GM12878 (cell line): ENCODE measurements around the gene NADSYN1. TPM values are rescaled to one million over a fixed set of nuclear protein-coding genes. Genes with fewer than 3 reads are reported as not detected.

Source experiments
- ATAC-seq: fragments of 200-7000 bp; cut with Tn5 transposase; 3 replicates; pipeline ENCODE4 v1.9.1; 2020; ENCODE audit warnings: mild to moderate bottlenecking, moderate library complexity
- BruUV-seq: library from RNA; stranded (reverse); fragments of 400-500 nt; replicated peaks from 2 replicates; lab custom pipeline; 2021; lab: Mats Ljungman, UMichigan
- CTCF ChIA-PET: fragments of 300-600 bp; sonication (Branson Sonifier 250); formaldehyde crosslinking; extraction: SDS; loops from one replicate; lab custom pipeline; 2021; ENCODE audit warnings: inconsistent platforms; lab: Yijun Ruan, JAX
- POLR2A ChIA-PET: fragments of 350-600 bp; formaldehyde crosslinking; extraction: SDS; loops from one replicate; lab custom pipeline; 2021; ENCODE audit warnings: inconsistent platforms; lab: Charles Lee
- RAD21 ChIA-PET: fragments of 300-600 bp; sonication (Branson Sonifier 250); formaldehyde crosslinking; loops from one replicate; lab custom pipeline; 2023; ENCODE audit warnings: antibody characterized with exemption; ENCODE audit not compliant: unreplicated experiment; lab: Charles Lee
- SMC1A ChIA-PET: fragments of 300-600 bp; sonication (Branson Sonifier 250); formaldehyde crosslinking; loops from one replicate; lab custom pipeline; 2023; ENCODE audit not compliant: unreplicated experiment, uncharacterized antibody; lab: Charles Lee
- DNase-seq: peaks from one replicate; pipeline ENCODE4 v3.0.0-alpha.2; 2011; ENCODE audit warnings: low read depth, low spot score
- FAIRE-seq: peaks from 3 replicates; lab custom pipeline; 2011; peaks lifted over from hg19 to GRCh38; lab: Jason Lieb, UNC
- H2AFZ ChIP-seq: 2 replicates; pipeline ENCODE4 v1.6.0; 2011; ENCODE audit warnings: low read depth, low read length, control low read depth; ENCODE audit not compliant: control insufficient read depth
- H3K27ac ChIP-seq: 2 replicates; pipeline ENCODE4 v1.5.1; 2011; ENCODE audit warnings: control low read depth; ENCODE audit not compliant: control insufficient read depth, insufficient read depth
- H3K27me3 ChIP-seq, 2 experiments: replicated peaks in 1 of 2; 2 replicates each; pipeline versions ENCODE4 v1.6.0 to v1.6.1; 2011; ENCODE audit warnings: low read length in 1 of 2; ENCODE audit not compliant: control insufficient read depth in 2 of 2, insufficient read depth in 2 of 2
- H3K36me3 ChIP-seq, 2 experiments: 2 replicates each; pipeline ENCODE4 v1.5.1; 2011; ENCODE audit warnings: low read length in 1 of 2; ENCODE audit not compliant: control insufficient read depth in 2 of 2, insufficient read depth in 2 of 2
- H3K4me1 ChIP-seq: 2 replicates; pipeline ENCODE4 v1.6.1; 2011; ENCODE audit warnings: mild to moderate bottlenecking, low read length, moderate library complexity, mixed read lengths; ENCODE audit not compliant: control insufficient read depth, insufficient read depth
- H3K4me2 ChIP-seq: 2 replicates; pipeline ENCODE4 v1.6.0; 2011; ENCODE audit warnings: control low read depth; ENCODE audit not compliant: control insufficient read depth, insufficient read depth
- H3K4me3 ChIP-seq: fragments of 200-600 bp; sonication (generic); 2 replicates; pipeline ENCODE4 v1.5.1; 2016
- H3K79me2 ChIP-seq: 2 replicates; pipeline ENCODE4 v1.6.0; 2011; ENCODE audit warnings: low read length; ENCODE audit not compliant: control insufficient read depth, insufficient read depth
- H3K9ac ChIP-seq: 2 replicates; pipeline ENCODE4 v1.8.0; 2011; ENCODE audit warnings: low read length, control low read depth, mixed read lengths; ENCODE audit not compliant: control insufficient read depth, insufficient read depth
- H3K9me3 ChIP-seq: replicated peaks from 3 replicates; pipeline ENCODE4 v1.5.1; 2011; ENCODE audit warnings: mild to moderate bottlenecking, low read length; ENCODE audit not compliant: control insufficient read depth, insufficient read depth
- H4K20me1 ChIP-seq: 2 replicates; pipeline ENCODE4 v1.6.0; 2011; ENCODE audit not compliant: control insufficient read depth, insufficient read depth
- ATF3 ChIP-seq: IDR thresholded peaks from 2 replicates; pipeline ENCODE4 v1.6.1; 2011; ENCODE audit warnings: low read depth, mild to moderate bottlenecking, low read length, moderate library complexity, borderline replicate concordance; ENCODE audit errors: extremely low read depth
- CHD4 ChIP-seq: fragments of 200-600 bp; sonication (generic); IDR thresholded peaks from 2 replicates; pipeline ENCODE4 v1.6.1; 2016; ENCODE audit warnings: mild to moderate bottlenecking
- CTCF ChIP-seq, 3 experiments: IDR thresholded peaks in 2 of 3; conservative IDR thresholded peaks in 1 of 3; 2 replicates each; pipeline ENCODE4 v1.5.1; 2011; ENCODE audit warnings: low read depth in 3 of 3, low read length in 3 of 3, mild to moderate bottlenecking in 3 of 3, control low read depth in 2 of 3, moderate library complexity in 2 of 3, inconsistent platforms in 1 of 3, mixed read lengths in 1 of 3; ENCODE audit not compliant: control insufficient read depth in 2 of 3, insufficient read depth in 1 of 3; ENCODE audit errors: extremely low read depth in 1 of 3
- FOS ChIP-seq: IDR thresholded peaks from 3 replicates; pipeline ENCODE4 v1.6.1; 2011; ENCODE audit warnings: borderline replicate concordance; ENCODE audit not compliant: insufficient read length; ENCODE audit errors: extremely low read depth
- JUND ChIP-seq: IDR thresholded peaks from 2 replicates; pipeline ENCODE4 v1.6.1; 2012; ENCODE audit warnings: low read depth, mild to moderate bottlenecking, low read length, improper control_type of control experiment, moderate library complexity
- KAT2A ChIP-seq: conservative IDR thresholded peaks from 2 replicates; pipeline ENCODE4 v1.6.1; 2011; ENCODE audit warnings: low read depth, low read length; ENCODE audit not compliant: control insufficient read depth
- NFYB ChIP-seq: IDR thresholded peaks from 2 replicates; pipeline ENCODE4 v1.6.1; 2011; ENCODE audit warnings: low read depth, mild to moderate bottlenecking, low read length, improper control_type of control experiment, moderate library complexity; ENCODE audit not compliant: insufficient read depth
- NR2C1 ChIP-seq: fragments of 450-650 bp; IDR thresholded peaks from 2 replicates; pipeline ENCODE4 v1.6.1; 2017; ENCODE audit warnings: antibody characterized with exemption, mild to moderate bottlenecking, moderate library complexity
- RCOR1 ChIP-seq: conservative IDR thresholded peaks from 2 replicates; pipeline ENCODE4 v1.6.1; 2012; ENCODE audit warnings: low read depth, low read length, improper control_type of control experiment
- ZBTB4 ChIP-seq: fragments of 450-650 bp; formaldehyde crosslinking; IDR thresholded peaks from 2 replicates; pipeline ENCODE4 v1.4.0; 2022; ENCODE audit warnings: mild to moderate bottlenecking, moderate library complexity
- WGBS: methylation state at CpG from one replicate; pipeline ENCODE4 v1.1.6; 2016; ENCODE audit warnings: low lambda C conversion rate; ENCODE audit not compliant: insufficient replicate concordance, insufficient coverage; ENCODE audit errors: missing lambda C conversion rate; 5-methylcytosine and 5-hydroxymethylcytosine counted together
- in situ Hi-C: fragments of 300-500 bp; cut with MboI; formaldehyde crosslinking; loops from 9 replicates; pipeline ENCODE4 v1.14.3; 2018; ENCODE audit warnings: mixed read lengths
- intact Hi-C: fragments of 100-400 bp; cut with micrococcal nuclease; formaldehyde crosslinking; loops from one replicate; pipeline ENCODE4 v1.14.2; 2022; ENCODE audit not compliant: unreplicated experiment
- polyA plus RNA-seq, 11 experiments: library from polyadenylated mRNA; depleted of rRNA in 4 of 11; unstranded in 6 of 11; stranded (reverse) in 5 of 11; fragments of >200 nt; fragmentation: Nextera tagmentation in 4 of 11; fragmentation: Illumina TruSeq in 1 of 11; extraction: Ambion mirVana in 4 of 11; extraction: Trizol in 1 of 11; gene quantifications; 1 replicate in 1 of 11; 2 replicates in 10 of 11; pipeline versions ENCODE4 v1.2.1 to v1.2.3, GENCODE V29; 2011 to 2016; ENCODE audit warnings: inconsistent platforms in 2 of 11, missing spikeins in 2 of 11, low read depth in 1 of 11
- total RNA-seq, 4 experiments: library from RNA; depleted of rRNA in 3 of 4; stranded (reverse); fragments of >200 nt in 3 of 4; fragmentation: Illumina TruSeq in 1 of 4; extraction: Trizol in 1 of 4; gene quantifications; 2 replicates each; pipeline versions ENCODE4 v1.2.1 to v1.2.3, GENCODE V29; 2013 to 2021

Gene NADSYN1
- total and polyA plus RNA-seq, 10 of the 15 experiments (the other 5 are each of a cell fraction or from before 2014, with no cell fraction given) = 12.2 to 90.2 (median 69.5) TPM

GRCh38 chr11:71420455-71421241 is 32.4 kb upstream of the NADSYN1 start (continued):
- peak; percentile 76 to 84 (median 83) for TF ChIP-seq CTCF (IDR thresholded peaks at IDR 0.05 in 2 of 3, conservative IDR thresholded peaks at IDR 0.05 in 1 of 3; ENCODE audit: control insufficient read depth in 2 of 3, extremely low read depth in 1 of 3, insufficient read depth in 1 of 3, low read depth in 3 of 3, low read length in 3 of 3)
- TF ChIP-seq, all 136 proteins: peak for 5

- ChIA-PET SMC1A (interaction anchor here (0.9 to 4.0 kb wide), 4 partner anchors 26 to 606 kb away, joined by 3 to 39 read pairs (median 4); no protein-coding TSS in a partner anchor), CTCF (interaction anchor here (0.6 to 2.3 kb wide), 11 partner anchors 7 to 342 kb away, joined by 3 to 8 read pairs (median 3); no protein-coding TSS in a partner anchor)
- BruUV-seq = no TSS peak
- no peak for TF ChIP-seq CHD4
- no peak for TF ChIP-seq ZBTB4 (CRISPR knock-in tag)
- no peak for TF ChIP-seq NR2C1
- TF ChIP-seq NFYB = no peak
- TF ChIP-seq CTCF (IDR thresholded peaks at IDR 0.05 in 2 of 3, conservative IDR thresholded peaks at IDR 0.05 in 1 of 3; ENCODE audit: control insufficient read depth in 2 of 3, extremely low read depth in 1 of 3, insufficient read depth in 1 of 3, low read depth in 3 of 3, low read length in 3 of 3) = no peak
- TF ChIP-seq ATF3 = no peak
- no peak for TF ChIP-seq KAT2A
- TF ChIP-seq JUND = no peak
- TF ChIP-seq FOS = no peak
- no peak for TF ChIP-seq RCOR1
Measured at GRCh38 chr11:71421392-71421950, 31.5 kb upstream of the NADSYN1 start.

More at GRCh38 chr11:71421392-71421950, 31.5 kb upstream of the NADSYN1 start:
- Histone ChIP-seq H3K79me2 (no peaks in the 10 kb centered on the region), H3K36me3 (no peaks in the 10 kb centered on the region), H3K9me3 (no peaks in the 10 kb centered on the region), H3K27ac (no peak overlapping the region), H3K4me3 (no peak overlapping the region), H4K20me1 (no peaks in the 10 kb centered on the region), H2AFZ (no peak overlapping the region), H3K9ac (no peak overlapping the region), H3K4me2 (peak overlapping the region; percentile 25; the same call in 1 of the 2 replicates), H3K27me3 (no peaks in the 10 kb centered on the region), H3K4me1 (peaks cover 51% of the 10 kb centered on the region)
- DNase-seq = no peak
- ChIA-PET POLR2A (no interaction called here), RAD21 (interaction anchor here (1.1 kb wide), 1 partner anchor 334 kb away, joined by 4 read pairs; no protein-coding TSS in a partner anchor)
- ATAC-seq = no peak
- FAIRE-seq = no peak
- in situ Hi-C loops (no loop called here), intact Hi-C loops (loop anchor here (10.0 kb wide), 1 partner anchor 143 kb away; the partner anchor contains the start of gene KRTAP5-10)
- WGBS = 52% methylated on average over 12 of the region's 12 CpGs
